Pancreas (tissue), 10 donors: ENCODE data around the gene CGN. TPM values are rescaled to one million over a fixed set of nuclear protein-coding genes. Genes with fewer than 3 reads are reported as not detected.
"Not testable (repeated sequence)": the region's sequence is repeated elsewhere in the genome, so short reads cannot be mapped to it uniquely, and the experiment has no call there.

Experiments
- ATAC-seq, 4 donors: fragments of 200-7000 bp; cut with Tn5 transposase; one replicate each; pipeline versions ENCODE4 v1.8.0 to v1.9.1; 2020; ENCODE audit warnings: mild to moderate bottlenecking in 4 of 4, moderate library complexity in 4 of 4
- DNase-seq, 6 donors: peaks; one replicate each; pipeline ENCODE4 v3.0.0-alpha.2; 2020
- FAIRE-seq: peaks from 2 replicates; lab custom pipeline; 2012; peaks lifted over from hg19 to GRCh38; lab: Jason Lieb, UNC
- H3K27ac ChIP-seq, 4 donors: fragments of 200-600 bp; sonication (generic); 1 replicate in 3 of 4; 2 replicates in 1 of 4; pipeline versions ENCODE4 v1.5.0 to v1.8.0; 2020
- H3K27me3 ChIP-seq, 4 donors: fragments of 200-600 bp; one replicate each; pipeline ENCODE4 v1.8.0; 2021
- H3K36me3 ChIP-seq, 3 donors: fragments of 200-600 bp; sonication (generic) in 1 of 3; one replicate each; pipeline versions ENCODE4 v1.5.0 to v1.8.0; 2020 to 2021
- H3K4me1 ChIP-seq, 3 donors: fragments of 200-600 bp; one replicate each; pipeline ENCODE4 v1.8.0; 2021
- H3K4me3 ChIP-seq, 4 donors: fragments of 200-600 bp; sonication (generic) in 2 of 4; one replicate each; pipeline versions ENCODE4 v1.5.0 to v1.8.0; 2020 to 2021
- H3K9me3 ChIP-seq, 4 donors: fragments of 200-600 bp; one replicate each; pipeline ENCODE4 v1.8.0; 2021
- WGBS, 2 donors: extraction: QIAGEN DNeasy Blood & Tissue Kit; methylation state at CpG; one replicate each; pipeline ENCODE4 v1.1.7; 2013; 5-methylcytosine and 5-hydroxymethylcytosine counted together
- intact Hi-C, 3 donors: fragments of 100-400 bp; cut with DNase I; formaldehyde crosslinking; loops; one replicate each; pipeline versions ENCODE4 v1.11.1 to v1.14.2; 2022
- polyA plus RNA-seq, 2 donors: library from polyadenylated mRNA; stranded (reverse); fragments of 200-250 nt; gene quantifications; one replicate each; pipeline ENCODE4 v1.2.3, GENCODE V29; 2013
- total RNA-seq, 6 donors: library from RNA; stranded (reverse); fragmentation: NEBNext Ultra II Directional in 4 of 6; extraction: Animal tissue kit (Norgen Biotek cat#: 25700) in 4 of 6; gene quantifications; one replicate each; pipeline versions ENCODE4 v1.2.1 to v1.2.4, GENCODE V29; 2021 to 2023
- TF ChIP-seq, protein P1 (sequence below), 4 donors: fragments of 200-600 bp; sonication (generic) in 3 of 4; IDR thresholded peaks; one replicate each; pipeline versions ENCODE4 v1.5.0 to v1.8.0; 2021; ENCODE audit warnings: antibody characterized with exemption in 4 of 4
- donor health status: healthy with polysubstance abuse.
- donor health status: DM: no; HTN: no; CAD: no; lungs with moderate emphysema.
- donor health status: DM: no; HTN: no; CAD: no.
- donor health status: control.
- donor health status: control.
- donor health status: Bipolar disorder and iron deficiency.
- donor health status: DM: yes; HTN: yes; CAD: no.
- donor health status: DM: no; HTN: no; CAD: no.
- donor health status: DM: no; HTN: no; CAD: no.
- donor health status: DM: yes; HTN: yes; CAD: no.

Gene CGN
- total and polyA plus RNA-seq, 8 donors = 26.9 to 63.2 (median 40.3) TPM

DNA sequence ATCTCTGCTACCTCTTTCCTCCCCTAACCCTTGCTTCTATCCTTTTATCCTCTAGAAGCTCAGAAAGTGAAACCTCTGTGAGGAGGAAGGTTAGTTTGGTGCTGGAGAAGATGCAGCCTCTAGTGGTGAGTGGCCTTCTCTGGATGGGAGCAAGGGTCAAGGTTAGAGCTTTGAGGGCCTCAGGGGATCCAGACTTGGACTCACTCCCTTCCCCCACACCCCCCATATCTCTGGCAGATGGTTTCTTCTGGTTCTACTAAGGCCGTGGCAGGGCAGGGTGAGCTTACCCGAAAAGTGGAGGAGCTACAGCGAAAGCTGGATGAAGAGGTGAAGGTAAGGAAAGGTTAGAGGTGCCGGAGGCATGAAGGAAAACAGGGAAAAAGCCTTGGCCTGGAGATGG is 9.2 kb downstream of the CGN start:
- Histone ChIP-seq H3K36me3 (peaks cover 0 to 61% (median 14%) of the 10 kb centered on the region in 3 donors), H3K9me3 (no peaks in the 10 kb centered on the region), H3K4me3 (no peak overlapping the region), H3K27me3 (no peaks in the 10 kb centered on the region), H3K4me1 (peaks cover 0 to 12% (median 12%) of the 10 kb centered on the region in 3 donors), H3K27ac (no peak overlapping the region)
- TF ChIP-seq, protein P1, sequence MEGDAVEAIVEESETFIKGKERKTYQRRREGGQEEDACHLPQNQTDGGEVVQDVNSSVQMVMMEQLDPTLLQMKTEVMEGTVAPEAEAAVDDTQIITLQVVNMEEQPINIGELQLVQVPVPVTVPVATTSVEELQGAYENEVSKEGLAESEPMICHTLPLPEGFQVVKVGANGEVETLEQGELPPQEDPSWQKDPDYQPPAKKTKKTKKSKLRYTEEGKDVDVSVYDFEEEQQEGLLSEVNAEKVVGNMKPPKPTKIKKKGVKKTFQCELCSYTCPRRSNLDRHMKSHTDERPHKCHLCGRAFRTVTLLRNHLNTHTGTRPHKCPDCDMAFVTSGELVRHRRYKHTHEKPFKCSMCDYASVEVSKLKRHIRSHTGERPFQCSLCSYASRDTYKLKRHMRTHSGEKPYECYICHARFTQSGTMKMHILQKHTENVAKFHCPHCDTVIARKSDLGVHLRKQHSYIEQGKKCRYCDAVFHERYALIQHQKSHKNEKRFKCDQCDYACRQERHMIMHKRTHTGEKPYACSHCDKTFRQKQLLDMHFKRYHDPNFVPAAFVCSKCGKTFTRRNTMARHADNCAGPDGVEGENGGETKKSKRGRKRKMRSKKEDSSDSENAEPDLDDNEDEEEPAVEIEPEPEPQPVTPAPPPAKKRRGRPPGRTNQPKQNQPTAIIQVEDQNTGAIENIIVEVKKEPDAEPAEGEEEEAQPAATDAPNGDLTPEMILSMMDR (IDR thresholded peaks at IDR 0.05) = no peak
- FAIRE-seq = no peak
- ATAC-seq = no peak
- WGBS, 2 donors = 76 to 80% methylated on average over 4 of the region's 4 CpGs
- intact Hi-C loops = no loop called here
- no peak for DNase-seq

DNA sequence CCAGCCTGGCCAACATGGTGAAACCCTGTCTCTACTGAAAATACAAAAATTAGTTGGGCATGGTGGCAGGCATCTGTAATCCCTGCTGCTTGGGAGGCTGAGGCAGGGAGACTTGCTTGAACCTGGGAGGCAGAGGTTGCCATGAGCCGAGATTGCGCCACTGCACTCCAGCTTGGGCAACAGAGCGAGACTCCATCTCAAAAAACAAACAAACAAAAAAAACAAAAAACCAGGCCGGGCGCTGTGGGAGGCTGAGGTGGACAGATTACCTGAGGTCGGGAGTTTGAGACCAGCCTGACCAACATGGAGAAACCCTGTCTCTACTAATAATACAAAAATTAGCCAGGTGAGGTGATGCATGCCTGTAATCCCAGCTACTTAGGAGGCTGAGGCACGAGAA is 11.2 kb downstream of the CGN start:
- H3K4me1 ChIP-seq, H3K9me3 ChIP-seq, DNase-seq, ATAC-seq, intact Hi-C loops, H3K4me3 ChIP-seq, H3K27me3 ChIP-seq, H3K27ac ChIP-seq, FAIRE-seq: not testable (repeated sequence)
- 89 to 92% methylated on average over 7 of the region's 7 CpGs for WGBS, 2 donors
- peaks cover 0 to 74% (median 23%) of the 10 kb centered on the region in 3 donors for H3K36me3 ChIP-seq

DNA sequence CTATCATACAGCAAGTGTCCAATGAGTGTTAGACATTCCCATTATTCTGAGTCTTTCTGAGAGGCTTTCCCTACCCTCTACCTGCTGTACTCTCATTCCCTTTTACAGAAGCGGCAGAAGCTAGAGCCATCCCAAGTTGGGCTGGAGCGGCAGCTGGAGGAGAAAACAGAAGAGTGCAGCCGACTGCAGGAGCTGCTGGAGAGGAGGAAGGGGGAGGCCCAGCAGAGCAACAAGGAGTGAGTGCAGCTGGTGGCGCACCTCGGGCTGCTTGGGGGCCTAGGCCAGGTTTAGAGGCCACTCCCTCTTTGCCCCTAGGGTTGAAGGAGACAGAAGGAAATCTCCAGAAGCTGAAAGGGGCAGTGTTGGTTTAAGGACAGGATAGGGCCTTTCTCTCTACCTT is 12.1 kb downstream of the CGN start:
- peaks cover 0 to 3% (median 0%) of the 10 kb centered on the region in 3 donors for H3K4me1 ChIP-seq
- no peaks in the 10 kb centered on the region for H3K9me3 ChIP-seq
- no peak overlapping the region for H3K27ac ChIP-seq
- H3K36me3 ChIP-seq = peaks cover 0 to 78% (median 23%) of the 10 kb centered on the region in 3 donors
- no peak overlapping the region for H3K4me3 ChIP-seq
- DNase-seq (no peak), FAIRE-seq (no peak), ATAC-seq (no peak)
- no peaks in the 10 kb centered on the region for H3K27me3 ChIP-seq
- TF ChIP-seq, protein P1 (IDR thresholded peaks at IDR 0.05) = no peak
- 86 to 92% methylated on average over 5 of the region's 5 CpGs for WGBS, 2 donors
- intact Hi-C loops = no loop called here

DNA sequence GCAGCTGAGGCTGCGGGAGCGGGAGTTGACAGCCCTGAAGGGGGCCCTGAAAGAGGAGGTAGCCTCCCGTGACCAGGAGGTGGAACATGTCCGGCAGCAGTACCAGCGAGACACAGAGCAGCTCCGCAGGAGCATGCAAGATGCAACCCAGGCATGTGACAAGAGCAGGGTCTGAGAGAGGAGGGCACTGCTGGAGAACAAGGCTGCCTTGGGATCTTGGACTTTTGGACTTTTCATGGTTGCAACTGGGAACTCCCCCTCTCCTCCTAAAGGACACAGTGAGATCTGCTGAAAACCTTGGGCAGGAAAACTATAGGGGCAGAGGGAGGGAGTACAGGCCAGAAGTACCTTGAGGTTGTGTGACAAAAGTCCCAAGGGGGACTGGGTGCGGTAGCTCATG is 13.5 kb downstream of the CGN start:
- no peak for ATAC-seq
- Histone ChIP-seq H3K27me3 (no peaks in the 10 kb centered on the region), H3K36me3 (peaks cover 0 to 78% (median 32%) of the 10 kb centered on the region in 3 donors), H3K27ac (no peak overlapping the region), H3K4me3 (no peak overlapping the region), H3K4me1 (peaks cover 0 to 3% (median 0%) of the 10 kb centered on the region in 3 donors), H3K9me3 (no peaks in the 10 kb centered on the region)
- no peak for DNase-seq
- TF ChIP-seq, protein P1 (IDR thresholded peaks at IDR 0.05) = no peak
- intact Hi-C loops = no loop called here
- WGBS, 2 donors = 90 to 96% methylated on average over 7 of the region's 7 CpGs
- FAIRE-seq = no peak

DNA sequence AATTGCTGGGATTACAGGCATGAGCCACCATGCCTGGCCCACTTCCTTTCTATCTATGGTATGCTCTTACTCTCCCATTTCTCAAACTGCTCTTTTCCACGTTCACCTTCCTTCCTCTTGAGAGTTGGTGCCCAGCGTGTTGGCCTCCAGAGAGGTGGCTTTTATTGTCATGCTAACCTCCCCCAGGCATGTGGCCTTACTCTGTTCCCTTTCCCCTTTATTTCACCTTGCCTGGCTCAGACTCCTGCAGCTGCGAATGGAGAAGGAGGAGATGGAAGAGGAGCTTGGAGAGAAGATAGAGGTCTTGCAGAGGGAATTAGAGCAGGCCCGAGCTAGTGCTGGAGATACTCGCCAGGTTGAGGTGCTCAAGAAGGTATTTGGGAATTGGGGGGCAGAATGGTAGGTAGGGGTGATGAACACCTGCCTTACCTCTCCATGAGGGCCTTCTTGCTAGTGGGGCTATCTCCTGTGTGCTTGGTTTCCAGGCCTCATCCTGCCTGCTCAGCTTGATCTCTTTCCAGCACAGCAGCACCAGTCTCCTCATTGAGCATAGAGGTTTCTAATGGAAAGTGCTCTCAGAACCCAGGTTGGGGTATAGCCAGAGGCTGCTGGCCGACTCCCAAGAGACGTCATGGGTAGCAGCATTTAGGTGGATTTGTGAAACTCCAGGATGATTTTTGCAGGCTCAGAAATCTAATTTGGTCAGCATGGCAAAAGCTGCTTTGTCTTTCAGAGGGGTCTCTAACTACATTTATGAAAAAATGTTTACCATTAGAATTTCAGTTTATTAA is 15.7 kb downstream of the CGN start:
- Histone ChIP-seq H3K9me3 (no peaks in the 10 kb centered on the region), H3K4me1 (no peaks in the 10 kb centered on the region), H3K36me3 (peaks cover 0 to 82% (median 37%) of the 10 kb centered on the region in 3 donors), H3K27me3 (no peaks in the 10 kb centered on the region), H3K4me3 (no peak overlapping the region), H3K27ac (no peak overlapping the region)
- WGBS, 2 donors = 79 to 87% methylated on average over 7 of the region's 7 CpGs
- DNase-seq (no peak), FAIRE-seq (no peak), ATAC-seq (no peak)
- intact Hi-C loops = no loop called here
- TF ChIP-seq, protein P1 (IDR thresholded peaks at IDR 0.05) = no peak
